GM12878 (cell line): ENCODE data around the gene CYP26B1. TPM values are rescaled to one million over a fixed set of nuclear protein-coding genes. Genes with fewer than 3 reads are reported as not detected.

Source experiments
- ATAC-seq: fragments of 200-7000 bp; cut with Tn5 transposase; 3 replicates; pipeline ENCODE4 v1.9.1; 2020; ENCODE audit warnings: mild to moderate bottlenecking, moderate library complexity
- BruUV-seq: library from RNA; stranded (reverse); fragments of 400-500 nt; replicated peaks from 2 replicates; lab custom pipeline; 2021; lab: Mats Ljungman, UMichigan
- CTCF ChIA-PET: fragments of 300-600 bp; sonication (Branson Sonifier 250); formaldehyde crosslinking; extraction: SDS; loops from one replicate; lab custom pipeline; 2021; ENCODE audit warnings: inconsistent platforms; lab: Yijun Ruan, JAX
- POLR2A ChIA-PET: fragments of 350-600 bp; formaldehyde crosslinking; extraction: SDS; loops from one replicate; lab custom pipeline; 2021; ENCODE audit warnings: inconsistent platforms; lab: Charles Lee
- RAD21 ChIA-PET: fragments of 300-600 bp; sonication (Branson Sonifier 250); formaldehyde crosslinking; loops from one replicate; lab custom pipeline; 2023; ENCODE audit warnings: antibody characterized with exemption; ENCODE audit not compliant: unreplicated experiment; lab: Charles Lee
- SMC1A ChIA-PET: fragments of 300-600 bp; sonication (Branson Sonifier 250); formaldehyde crosslinking; loops from one replicate; lab custom pipeline; 2023; ENCODE audit not compliant: unreplicated experiment, uncharacterized antibody; lab: Charles Lee
- DNase-seq: peaks from one replicate; pipeline ENCODE4 v3.0.0-alpha.2; 2011; ENCODE audit warnings: low read depth, low spot score
- FAIRE-seq: peaks from 3 replicates; lab custom pipeline; 2011; peaks lifted over from hg19 to GRCh38; lab: Jason Lieb, UNC
- H2AFZ ChIP-seq: 2 replicates; pipeline ENCODE4 v1.6.0; 2011; ENCODE audit warnings: low read depth, low read length, control low read depth; ENCODE audit not compliant: control insufficient read depth
- H3K27ac ChIP-seq: 2 replicates; pipeline ENCODE4 v1.5.1; 2011; ENCODE audit warnings: control low read depth; ENCODE audit not compliant: control insufficient read depth, insufficient read depth
- H3K27me3 ChIP-seq, 2 experiments: replicated peaks in 1 of 2; 2 replicates each; pipeline versions ENCODE4 v1.6.0 to v1.6.1; 2011; ENCODE audit warnings: low read length in 1 of 2; ENCODE audit not compliant: control insufficient read depth in 2 of 2, insufficient read depth in 2 of 2
- H3K36me3 ChIP-seq, 2 experiments: 2 replicates each; pipeline ENCODE4 v1.5.1; 2011; ENCODE audit warnings: low read length in 1 of 2; ENCODE audit not compliant: control insufficient read depth in 2 of 2, insufficient read depth in 2 of 2
- H3K4me1 ChIP-seq: 2 replicates; pipeline ENCODE4 v1.6.1; 2011; ENCODE audit warnings: mild to moderate bottlenecking, low read length, moderate library complexity, mixed read lengths; ENCODE audit not compliant: control insufficient read depth, insufficient read depth
- H3K4me2 ChIP-seq: 2 replicates; pipeline ENCODE4 v1.6.0; 2011; ENCODE audit warnings: control low read depth; ENCODE audit not compliant: control insufficient read depth, insufficient read depth
- H3K4me3 ChIP-seq: fragments of 200-600 bp; sonication (generic); 2 replicates; pipeline ENCODE4 v1.5.1; 2016
- H3K79me2 ChIP-seq: 2 replicates; pipeline ENCODE4 v1.6.0; 2011; ENCODE audit warnings: low read length; ENCODE audit not compliant: control insufficient read depth, insufficient read depth
- H3K9ac ChIP-seq: 2 replicates; pipeline ENCODE4 v1.8.0; 2011; ENCODE audit warnings: low read length, control low read depth, mixed read lengths; ENCODE audit not compliant: control insufficient read depth, insufficient read depth
- H3K9me3 ChIP-seq: replicated peaks from 3 replicates; pipeline ENCODE4 v1.5.1; 2011; ENCODE audit warnings: mild to moderate bottlenecking, low read length; ENCODE audit not compliant: control insufficient read depth, insufficient read depth
- H4K20me1 ChIP-seq: 2 replicates; pipeline ENCODE4 v1.6.0; 2011; ENCODE audit not compliant: control insufficient read depth, insufficient read depth
- BMI1 ChIP-seq: fragments of 450-650 bp; IDR thresholded peaks from 2 replicates; pipeline ENCODE4 v1.6.1; 2016; ENCODE audit warnings: mild to moderate bottlenecking, moderate library complexity, borderline replicate concordance
- BRCA1 ChIP-seq: IDR thresholded peaks from 2 replicates; pipeline ENCODE4 v1.6.1; 2011; ENCODE audit warnings: low read depth, low read length, improper control_type of control experiment
- CUX1 ChIP-seq: IDR thresholded peaks from 2 replicates; pipeline ENCODE4 v1.6.1; 2012; ENCODE audit warnings: improper control_type of control experiment, low read depth, low read length; ENCODE audit not compliant: insufficient replicate concordance
- EP300 ChIP-seq, 2 experiments: fragments of 150-350 bp in 1 of 2; IDR thresholded peaks; 2 replicates each; pipeline ENCODE4 v1.6.1; 2011 to 2012; ENCODE audit warnings: low read depth in 2 of 2, low read length in 2 of 2, borderline replicate concordance in 1 of 2, improper control_type of control experiment in 1 of 2, inconsistent platforms in 1 of 2; ENCODE audit not compliant: control insufficient read depth in 1 of 2
- FOS ChIP-seq: IDR thresholded peaks from 3 replicates; pipeline ENCODE4 v1.6.1; 2011; ENCODE audit warnings: borderline replicate concordance; ENCODE audit not compliant: insufficient read length; ENCODE audit errors: extremely low read depth
- FOXM1 ChIP-seq: IDR thresholded peaks from 2 replicates; pipeline ENCODE4 v1.6.1; 2012; ENCODE audit warnings: low read depth, mild to moderate bottlenecking, inconsistent platforms, low read length, moderate library complexity
- HDAC2 ChIP-seq: fragments of 200-600 bp; sonication (generic); IDR thresholded peaks from 2 replicates; pipeline ENCODE4 v1.6.1; 2017
- IRF5 ChIP-seq: fragments of 450-650 bp; IDR thresholded peaks from 2 replicates; pipeline ENCODE4 v1.6.1; 2017; ENCODE audit warnings: borderline replicate concordance
- MTA2 ChIP-seq: fragments of 450-650 bp; IDR thresholded peaks from 2 replicates; pipeline ENCODE4 v1.6.1; 2016; ENCODE audit warnings: low read depth, mild to moderate bottlenecking, moderate library complexity
- MTA3 ChIP-seq: IDR thresholded peaks from 2 replicates; pipeline ENCODE4 v1.6.1; 2012; ENCODE audit warnings: low read length, inconsistent platforms, borderline replicate concordance
- RBBP5 ChIP-seq: fragments of 200-600 bp; sonication (generic); conservative IDR thresholded peaks from 2 replicates; pipeline ENCODE4 v1.6.1; 2016
- RELA ChIP-seq: fragments of 450-650 bp; IDR thresholded peaks from 2 replicates; pipeline ENCODE4 v1.8.0; 2014; ENCODE audit warnings: borderline replicate concordance; ENCODE audit not compliant: partially characterized antibody
- SPI1 ChIP-seq: IDR thresholded peaks from 2 replicates; pipeline ENCODE4 v1.6.1; 2011; ENCODE audit warnings: low read depth, mild to moderate bottlenecking, low read length, moderate library complexity, borderline replicate concordance; ENCODE audit not compliant: insufficient read depth
- ZNF217 ChIP-seq: fragments of 450-650 bp; IDR thresholded peaks from 2 replicates; pipeline ENCODE4 v1.6.1; 2017; ENCODE audit warnings: antibody characterized with exemption, mild to moderate bottlenecking
- ZZZ3 ChIP-seq: IDR thresholded peaks from 2 replicates; pipeline ENCODE4 v1.6.1; 2011; ENCODE audit warnings: low read depth; ENCODE audit not compliant: control insufficient read depth, insufficient read length
- WGBS: methylation state at CpG from one replicate; pipeline ENCODE4 v1.1.6; 2016; ENCODE audit warnings: low lambda C conversion rate; ENCODE audit not compliant: insufficient replicate concordance, insufficient coverage; ENCODE audit errors: missing lambda C conversion rate; 5-methylcytosine and 5-hydroxymethylcytosine counted together
- in situ Hi-C: fragments of 300-500 bp; cut with MboI; formaldehyde crosslinking; loops from 9 replicates; pipeline ENCODE4 v1.14.3; 2018; ENCODE audit warnings: mixed read lengths
- intact Hi-C: fragments of 100-400 bp; cut with micrococcal nuclease; formaldehyde crosslinking; loops from one replicate; pipeline ENCODE4 v1.14.2; 2022; ENCODE audit not compliant: unreplicated experiment
- polyA plus RNA-seq, 11 experiments: library from polyadenylated mRNA; depleted of rRNA in 4 of 11; unstranded in 6 of 11; stranded (reverse) in 5 of 11; fragments of >200 nt; fragmentation: Nextera tagmentation in 4 of 11; fragmentation: Illumina TruSeq in 1 of 11; extraction: Ambion mirVana in 4 of 11; extraction: Trizol in 1 of 11; gene quantifications; 1 replicate in 1 of 11; 2 replicates in 10 of 11; pipeline versions ENCODE4 v1.2.1 to v1.2.3, GENCODE V29; 2011 to 2016; ENCODE audit warnings: inconsistent platforms in 2 of 11, missing spikeins in 2 of 11, low read depth in 1 of 11
- total RNA-seq, 4 experiments: library from RNA; depleted of rRNA in 3 of 4; stranded (reverse); fragments of >200 nt in 3 of 4; fragmentation: Illumina TruSeq in 1 of 4; extraction: Trizol in 1 of 4; gene quantifications; 2 replicates each; pipeline versions ENCODE4 v1.2.1 to v1.2.3, GENCODE V29; 2013 to 2021
- TF ChIP-seq, protein P1 (sequence below): fragments of 450-650 bp; IDR thresholded peaks from 2 replicates; pipeline ENCODE4 v1.6.1; 2017; ENCODE audit warnings: mild to moderate bottlenecking

CYP26B1 gene
- total and polyA plus RNA-seq, 10 of the 15 experiments (the other 5 are each of a cell fraction or from before 2014, with no cell fraction given), result not detected

GRCh38 chr2:72130659-72131360 lies 16.9 kb downstream of the CYP26B1 start:
- intact Hi-C loops, result no loop called here
- Histone ChIP-seq H3K4me3 (no peak overlapping the region), H3K9ac (no peak overlapping the region), H3K4me1 (no peaks in the 10 kb centered on the region), H3K9me3 (no peaks in the 10 kb centered on the region), H3K27ac (no peak overlapping the region), H3K4me2 (no peak overlapping the region), H4K20me1 (no peaks in the 10 kb centered on the region), H3K27me3 (no peaks in the 10 kb centered on the region; a peak in 1 of 4 replicates), H2AFZ (no peak overlapping the region), H3K36me3 (no peaks in the 10 kb centered on the region), H3K79me2 (no peaks in the 10 kb centered on the region)
- ATAC-seq (no peak), DNase-seq (no peak), FAIRE-seq (no peak)
- BruUV-seq, result no TSS peak
- ChIA-PET CTCF (no interaction called here), POLR2A (no interaction called here), SMC1A (no interaction called here), RAD21 (no interaction called here)
- in situ Hi-C loops, result loop anchor here (25.0 kb wide), 1 partner anchor 844 kb away; no protein-coding TSS in a partner anchor
- WGBS, result 23% methylated on average over 26 of the region's 26 CpGs
- TF ChIP-seq CUX1, result no peak
- no peak for TF ChIP-seq ZZZ3
- no peak for TF ChIP-seq FOS
- no peak for TF ChIP-seq FOXM1
- no peak for TF ChIP-seq ZNF217
- TF ChIP-seq, protein P1, sequence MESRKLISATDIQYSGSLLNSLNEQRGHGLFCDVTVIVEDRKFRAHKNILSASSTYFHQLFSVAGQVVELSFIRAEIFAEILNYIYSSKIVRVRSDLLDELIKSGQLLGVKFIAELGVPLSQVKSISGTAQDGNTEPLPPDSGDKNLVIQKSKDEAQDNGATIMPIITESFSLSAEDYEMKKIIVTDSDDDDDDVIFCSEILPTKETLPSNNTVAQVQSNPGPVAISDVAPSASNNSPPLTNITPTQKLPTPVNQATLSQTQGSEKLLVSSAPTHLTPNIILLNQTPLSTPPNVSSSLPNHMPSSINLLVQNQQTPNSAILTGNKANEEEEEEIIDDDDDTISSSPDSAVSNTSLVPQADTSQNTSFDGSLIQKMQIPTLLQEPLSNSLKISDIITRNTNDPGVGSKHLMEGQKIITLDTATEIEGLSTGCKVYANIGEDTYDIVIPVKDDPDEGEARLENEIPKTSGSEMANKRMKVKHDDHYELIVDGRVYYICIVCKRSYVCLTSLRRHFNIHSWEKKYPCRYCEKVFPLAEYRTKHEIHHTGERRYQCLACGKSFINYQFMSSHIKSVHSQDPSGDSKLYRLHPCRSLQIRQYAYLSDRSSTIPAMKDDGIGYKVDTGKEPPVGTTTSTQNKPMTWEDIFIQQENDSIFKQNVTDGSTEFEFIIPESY, result no peak
- no peak for TF ChIP-seq EP300 (IDR thresholded peaks at IDR 0.05; ENCODE audit: borderline replicate concordance in 1 of 2, control insufficient read depth in 1 of 2, low read depth in 2 of 2, low read length in 2 of 2)
- TF ChIP-seq SPI1, result no peak
- no peak for TF ChIP-seq BMI1
- TF ChIP-seq RELA, result no peak
- TF ChIP-seq IRF5, result no peak
- no peak for TF ChIP-seq MTA3
- no peak for TF ChIP-seq RBBP5
- no peak for TF ChIP-seq MTA2
- no peak for TF ChIP-seq BRCA1
- TF ChIP-seq HDAC2, result no peak
